Limb (tissue), 2 donors: ENCODE results near the gene KCTD14.
"Not testable (repeated sequence)": the region's sequence is repeated elsewhere in the genome, so short reads cannot be mapped to it uniquely, and the experiment has no call there.

Experiments used
- DNase-seq, 2 donors: peaks; one replicate each; pipeline ENCODE4 v3.0.0-alpha.2; 2016; ENCODE audit errors: extremely low spot score in 2 of 2

The KCTD14 gene

DNA sequence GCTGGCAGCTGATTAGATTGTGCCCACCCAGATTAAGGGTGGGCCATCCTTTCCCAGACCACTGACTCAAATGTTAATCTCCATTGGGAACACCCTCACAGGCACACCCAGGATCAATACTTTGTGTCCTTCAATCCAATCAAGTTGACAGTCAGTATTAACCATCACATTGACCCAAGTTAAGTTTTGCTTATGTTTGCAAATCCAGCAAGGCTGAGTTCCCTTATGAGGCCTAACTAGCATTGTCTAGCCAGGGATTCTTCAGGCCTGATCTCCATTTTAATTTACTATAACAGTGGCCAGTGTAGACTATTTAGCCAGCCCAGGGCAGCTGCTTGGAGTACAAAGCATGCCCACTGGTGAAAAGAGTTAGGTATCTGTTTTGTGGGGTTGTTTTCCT is 2.3 kb upstream of the KCTD14 start:
- no peak for DNase-seq

DNA sequence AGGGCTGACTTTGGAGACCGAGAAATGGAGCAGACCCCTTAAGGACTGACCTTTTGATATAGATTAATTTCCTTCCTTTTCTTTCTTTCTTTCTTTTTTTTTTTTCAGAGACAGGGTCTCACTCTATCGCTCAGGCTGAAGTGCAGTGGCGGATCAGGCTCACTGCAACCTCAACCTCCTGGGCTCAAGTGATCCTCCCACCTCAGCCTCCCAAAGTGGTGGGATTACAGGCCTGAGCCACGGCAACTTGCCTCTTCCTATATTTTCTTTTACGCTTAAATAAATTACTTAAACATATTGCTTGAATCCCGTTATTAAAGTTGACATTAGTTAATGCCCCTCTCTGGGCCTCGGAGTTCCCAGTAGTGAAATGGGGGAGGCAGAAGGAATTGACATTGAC is 350 bp upstream of the KCTD14 start:
- DNase-seq: no peak

DNA sequence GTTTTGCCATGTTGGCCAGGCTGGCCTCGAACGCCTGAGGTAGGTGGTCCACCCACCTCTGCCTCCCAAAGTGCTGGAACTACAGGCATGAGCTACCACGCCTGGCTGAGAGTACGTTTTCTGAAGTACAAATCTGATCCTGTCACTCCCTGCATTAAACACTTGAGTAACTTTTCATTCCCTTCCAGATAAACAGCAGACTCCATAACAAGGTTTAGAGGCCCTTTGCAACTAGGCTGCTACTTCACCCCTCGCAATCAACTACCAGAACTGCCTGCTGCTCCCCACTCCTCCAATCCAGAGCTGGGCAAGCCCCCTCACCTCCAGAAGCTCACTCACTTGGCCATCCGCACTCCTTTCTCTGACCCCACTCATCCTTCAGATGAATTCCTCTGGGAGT is 1.5 kb downstream of the KCTD14 start:
- no peak for DNase-seq

DNA sequence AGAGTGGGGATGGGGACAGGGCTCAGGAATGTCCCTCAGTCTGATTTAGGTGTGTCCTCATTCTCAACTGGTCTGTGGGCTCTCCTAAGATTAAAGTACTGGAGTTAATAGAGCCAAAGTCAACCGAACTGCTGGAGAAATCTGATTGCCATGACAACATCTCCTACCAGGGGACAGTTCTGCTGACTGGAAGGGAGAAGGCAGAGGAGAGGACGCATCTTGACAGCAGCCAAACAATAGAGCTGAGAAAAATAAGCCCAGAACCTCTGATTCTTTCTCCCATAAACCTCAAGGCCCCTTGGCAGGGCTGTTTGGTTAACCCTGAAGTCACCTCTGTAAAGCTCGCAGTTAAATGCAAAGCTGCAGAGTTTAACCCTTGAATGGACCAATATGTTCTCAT is 2.8 kb downstream of the KCTD14 start:
- DNase-seq: no peak

DNA sequence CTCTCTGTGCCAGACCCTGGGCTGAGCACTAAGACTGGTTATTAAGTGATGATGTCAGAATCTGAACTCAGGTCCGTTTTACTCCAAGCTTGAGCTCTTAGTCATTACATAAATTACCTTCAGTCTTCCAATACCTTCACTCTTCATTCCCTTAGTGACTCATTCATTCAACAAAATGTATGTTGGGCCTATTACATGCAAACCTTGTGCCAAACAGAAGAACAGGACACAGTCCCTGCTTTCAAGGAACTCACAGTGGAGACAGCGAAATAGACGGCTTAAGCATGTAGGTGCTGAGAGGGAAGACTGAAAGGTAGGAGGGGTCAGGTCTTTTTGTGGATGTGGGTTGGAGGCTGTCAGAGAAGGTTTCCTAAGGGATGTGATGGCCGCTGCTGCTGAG is 3.3 kb downstream of the KCTD14 start:
- DNase-seq: no peak

DNA sequence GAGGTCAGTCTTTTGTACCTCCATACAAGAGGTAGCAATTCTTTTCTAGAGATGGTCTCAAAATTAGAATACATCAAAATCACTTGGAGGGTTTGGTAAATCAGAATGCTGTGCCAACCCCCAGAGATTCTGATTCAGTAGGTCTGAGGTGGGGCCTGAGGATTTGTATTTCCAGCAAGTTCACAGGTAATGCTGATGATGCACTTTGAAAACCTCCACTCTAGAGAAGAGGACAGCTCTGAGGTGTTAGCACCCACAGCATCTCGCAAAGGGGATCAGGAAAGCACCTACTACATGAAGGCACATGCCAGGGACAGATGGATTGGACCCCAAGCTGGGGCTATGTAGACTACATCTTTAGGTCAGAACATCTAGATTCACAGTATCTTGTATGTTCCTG is 7.2 kb downstream of the KCTD14 start:
- DNase-seq: no peak

DNA sequence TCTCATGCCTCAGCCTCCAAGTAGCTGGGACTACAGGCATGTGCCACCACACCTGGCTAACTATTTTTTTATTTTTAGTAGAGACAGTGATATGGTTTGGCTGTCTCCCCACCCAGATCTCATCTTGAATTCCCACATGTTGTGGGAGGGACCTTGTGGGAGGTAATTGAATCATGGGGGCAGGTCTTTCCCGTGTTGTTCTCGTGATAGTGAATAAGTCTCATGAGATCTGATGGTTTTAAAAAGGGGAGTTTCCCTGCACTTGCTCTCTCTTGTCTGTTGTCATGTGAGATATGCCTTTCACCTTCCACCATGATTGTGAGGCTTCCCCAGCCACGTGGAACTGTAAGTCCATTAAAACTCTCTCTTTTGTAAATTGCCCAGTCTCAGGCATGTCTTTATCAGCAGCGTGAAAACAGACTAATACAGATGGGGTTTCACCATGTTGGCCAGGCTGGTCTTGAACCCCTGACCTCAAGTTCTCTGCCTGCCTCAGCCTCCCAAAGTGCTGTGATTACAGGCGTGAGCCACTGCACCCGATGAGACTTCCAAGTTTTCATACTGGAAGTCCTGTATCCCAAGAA is 8.0 kb downstream of the KCTD14 start:
- not testable (repeated sequence) for DNase-seq

DNA sequence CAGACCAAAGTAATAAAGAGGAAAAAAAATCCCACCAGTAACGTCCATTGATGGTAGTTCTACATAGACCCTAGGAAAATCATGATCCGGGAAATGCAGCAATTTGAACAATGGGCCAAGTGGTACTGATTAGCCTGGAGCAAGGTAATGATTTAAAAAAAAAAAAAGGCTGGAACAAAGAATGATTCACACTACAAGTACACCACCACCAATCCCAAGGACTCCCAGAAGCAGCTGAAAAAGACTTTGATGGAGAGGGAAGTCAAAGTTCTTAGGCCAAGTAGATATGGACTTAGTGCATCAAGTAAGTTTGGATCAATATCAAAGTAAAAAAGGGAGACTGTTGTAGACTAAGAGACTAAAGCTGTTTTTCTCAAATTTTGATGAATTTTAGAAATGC is 11.8 kb downstream of the KCTD14 start:
- no peak for DNase-seq

DNA sequence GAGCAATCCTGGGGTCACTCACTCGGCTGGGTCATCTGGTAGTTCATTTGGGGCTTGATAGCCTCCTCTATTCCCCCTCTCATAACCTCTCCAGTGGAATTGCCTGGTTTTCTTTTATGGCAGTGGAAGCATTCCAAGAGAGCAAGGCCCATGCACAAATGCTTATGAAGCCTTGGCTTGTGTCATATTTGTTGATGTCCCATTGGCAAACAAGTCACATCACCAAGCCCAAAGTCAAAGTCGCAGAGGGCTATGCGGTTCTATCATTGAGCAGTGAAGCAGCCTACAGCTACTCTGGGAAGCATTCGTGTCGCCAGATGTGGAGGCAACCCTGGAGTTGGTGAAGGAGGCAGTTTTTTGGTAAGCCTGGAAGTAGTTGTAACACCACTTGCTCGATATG is 12.3 kb downstream of the KCTD14 start:
- no peak for DNase-seq

DNA sequence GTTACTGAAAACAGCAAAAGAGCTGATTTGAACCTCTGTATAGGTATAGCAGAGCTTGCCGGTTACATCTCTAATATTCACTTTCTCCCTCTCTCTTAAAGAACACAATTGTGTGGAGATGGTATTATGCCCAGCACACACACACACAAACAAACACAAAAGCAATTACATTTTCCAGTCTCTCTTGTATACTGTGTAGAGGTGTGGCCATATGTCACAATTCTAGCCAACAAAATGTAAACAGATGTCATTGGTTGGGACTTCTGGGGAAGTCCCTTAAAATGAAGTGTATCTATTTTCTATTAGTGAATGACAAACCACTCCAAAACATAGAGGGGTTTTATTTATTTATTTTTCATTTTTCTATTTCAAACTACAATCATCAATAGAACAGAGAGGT is 12.8 kb downstream of the KCTD14 start:
- no peak for DNase-seq

DNA sequence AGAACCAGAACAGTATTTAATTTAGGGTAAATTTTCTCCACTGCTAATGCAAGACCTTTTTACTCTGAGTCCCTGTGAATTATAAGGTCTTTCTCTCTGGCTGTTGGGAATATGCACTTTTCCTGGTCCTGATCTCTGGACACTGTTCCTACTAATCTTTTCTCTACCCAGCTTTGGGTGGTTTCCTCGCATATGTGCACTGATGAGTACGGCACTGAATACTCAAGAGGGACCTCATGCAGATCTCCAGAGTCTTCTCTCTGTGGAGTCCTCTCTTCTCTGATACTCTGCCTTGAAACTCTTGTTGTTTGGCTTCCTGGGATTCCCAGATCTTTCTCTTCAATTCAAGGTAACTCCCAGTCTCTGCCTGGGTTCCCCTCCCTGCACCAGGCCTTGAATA is 14.0 kb downstream of the KCTD14 start:
- DNase-seq: no peak

DNA sequence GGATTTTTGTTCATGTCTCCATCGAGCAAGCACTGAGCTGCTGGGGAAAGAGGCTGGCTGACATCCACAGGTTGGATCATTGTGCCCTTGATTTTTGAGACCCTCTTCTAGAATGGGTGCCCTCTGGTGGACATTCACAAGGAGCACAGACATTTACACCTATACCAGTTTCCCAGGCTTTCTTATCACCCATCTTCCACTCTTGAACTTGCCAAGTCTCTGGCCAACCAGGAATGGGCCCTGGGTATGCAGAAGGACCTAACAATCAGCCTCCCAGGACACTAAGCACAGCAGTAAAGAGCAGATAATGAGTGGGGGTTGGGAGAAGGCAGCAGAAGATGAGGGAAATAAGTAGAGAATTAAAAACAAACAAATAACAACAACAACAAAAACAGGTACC is 22.9 kb downstream of the KCTD14 start:
- peak in 1 of 2 donors; percentile 35 for DNase-seq

DNA sequence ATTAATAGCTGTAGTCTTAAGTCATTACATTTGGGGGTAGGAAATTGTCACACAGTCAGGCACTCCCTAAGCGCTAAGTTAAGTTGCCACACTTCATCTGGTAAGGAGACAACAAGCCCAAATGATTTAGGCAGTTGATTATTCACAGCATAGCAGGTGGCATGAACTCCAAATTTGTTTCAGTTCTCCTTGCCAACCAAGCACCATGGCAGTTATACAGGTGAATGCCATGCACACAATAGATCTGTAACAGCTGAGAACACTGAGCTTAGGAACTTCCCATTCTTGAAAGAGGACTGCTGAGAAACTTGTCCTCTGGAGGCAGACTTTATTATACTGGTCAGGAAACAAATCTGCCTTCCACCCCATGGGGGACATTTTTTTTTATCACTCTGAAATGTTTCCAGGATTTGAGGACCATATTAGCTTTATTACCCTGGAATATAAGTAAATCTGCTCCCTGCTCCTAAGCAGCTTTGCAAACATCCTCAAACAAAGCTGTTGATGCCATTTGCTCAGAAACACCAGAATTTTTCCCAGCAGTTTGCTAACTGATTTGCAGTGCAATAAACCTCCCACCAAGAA is 23.5 kb downstream of the KCTD14 start:
- no peak for DNase-seq

DNA sequence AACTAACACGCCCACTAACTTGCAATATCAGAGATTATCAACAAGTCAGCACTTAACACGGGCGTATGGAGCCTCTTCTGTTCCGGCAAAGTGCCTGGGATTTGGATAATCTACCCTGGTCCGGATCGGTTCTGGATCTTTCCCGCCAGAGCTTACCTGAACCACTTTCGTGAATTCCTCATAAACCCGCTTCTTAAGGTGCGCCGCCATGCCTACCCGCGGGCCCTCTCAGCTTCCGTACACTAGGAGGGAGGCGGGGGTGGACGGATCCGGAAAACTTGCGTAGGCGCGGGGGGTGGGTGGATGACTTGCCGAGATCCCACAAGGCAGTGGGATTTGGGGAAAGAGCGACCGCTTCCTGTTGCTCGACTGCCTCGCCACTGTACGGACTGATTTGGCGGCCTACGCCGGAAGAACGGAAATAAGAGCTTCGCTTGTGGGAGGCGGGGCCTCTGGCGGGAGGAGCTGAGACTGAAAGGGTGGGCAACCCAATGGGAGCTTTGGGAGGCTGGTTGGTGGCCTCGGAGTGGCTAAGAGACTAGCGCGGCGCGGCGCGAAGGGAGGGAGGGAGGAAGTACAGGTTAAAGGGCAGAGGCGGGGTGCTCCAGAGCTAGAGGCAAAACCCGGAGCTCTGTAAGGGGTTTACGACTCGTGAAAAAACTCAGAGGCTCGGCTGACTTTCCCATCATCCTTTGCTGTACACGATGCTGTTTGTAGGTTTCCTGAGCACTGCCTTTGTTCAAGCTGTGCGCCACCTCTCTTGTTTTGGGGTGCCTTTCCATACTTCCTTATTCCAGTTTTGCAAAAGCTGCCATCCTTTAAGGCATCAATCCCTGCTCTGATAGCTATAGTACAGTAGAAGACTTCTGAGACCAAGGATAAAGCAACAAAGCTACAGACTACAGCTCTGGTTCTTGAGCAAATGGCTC is 28.4 kb downstream of the KCTD14 start, which contains the start of gene INTS4:
Gene INTS4 (minus strand): TSS at position 235 of the 929 bp plus-strand sequence. CDS start 25 bp downstream, at position 210.
- peak; percentile 97 to 100 for DNase-seq

DNA sequence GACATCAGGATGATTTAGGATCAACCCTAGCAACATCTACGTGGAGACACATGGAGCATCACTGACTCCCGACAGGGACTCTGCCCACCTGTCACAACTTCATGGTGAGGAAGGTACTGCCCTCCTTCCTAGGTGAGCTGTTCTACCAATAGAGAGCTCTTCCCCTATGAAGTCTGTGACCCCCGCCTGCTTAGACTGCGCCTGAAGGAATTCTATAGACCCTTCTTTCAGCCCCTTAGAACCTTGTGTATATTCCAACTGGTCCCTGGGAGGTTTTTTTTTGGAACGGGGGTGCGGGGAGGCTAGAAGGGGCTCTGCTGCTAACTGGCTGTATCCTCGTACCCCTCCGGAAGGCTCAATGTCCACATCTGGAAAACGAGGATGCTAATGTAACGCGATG is 29.2 kb downstream of the KCTD14 start:
- DNase-seq: no peak

DNA sequence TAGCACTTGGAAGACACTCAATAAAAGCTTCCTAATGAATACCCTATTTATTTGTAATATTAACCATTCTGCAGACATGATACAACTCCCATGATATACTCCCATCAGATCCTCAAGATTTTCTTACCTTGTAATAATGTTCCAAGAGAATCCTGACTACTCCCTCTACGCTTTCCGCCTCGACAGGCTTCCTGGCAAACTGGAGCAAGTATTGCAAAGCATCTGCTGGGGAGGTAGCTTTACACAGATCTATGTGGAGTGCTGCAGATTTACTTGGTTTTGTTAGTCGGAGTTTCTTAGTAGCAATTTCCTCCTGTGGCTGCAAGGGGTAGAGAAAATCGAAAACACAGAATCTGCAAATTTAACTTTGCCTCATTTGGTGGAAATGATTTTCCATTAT is 32.1 kb downstream of the KCTD14 start:
- DNase-seq: no peak

DNA sequence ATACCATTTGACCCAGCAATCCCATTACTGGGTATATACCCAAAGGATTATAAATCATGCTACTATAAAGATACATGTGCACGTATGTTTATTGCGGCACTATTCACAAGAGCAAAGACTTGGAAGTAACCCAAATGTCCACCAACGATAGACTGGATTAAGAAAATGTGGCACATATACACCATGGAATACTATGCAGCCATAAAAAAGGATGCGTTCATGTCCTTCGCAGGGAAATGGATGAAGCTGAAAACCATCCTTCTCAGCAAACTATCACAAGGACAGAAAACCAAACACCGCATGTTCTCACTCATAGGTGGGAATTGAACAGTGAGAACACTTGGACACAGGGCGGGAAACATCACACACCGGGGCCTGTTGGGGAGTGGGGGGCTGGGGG is 36.6 kb downstream of the KCTD14 start:
- DNase-seq: not testable (repeated sequence)

DNA sequence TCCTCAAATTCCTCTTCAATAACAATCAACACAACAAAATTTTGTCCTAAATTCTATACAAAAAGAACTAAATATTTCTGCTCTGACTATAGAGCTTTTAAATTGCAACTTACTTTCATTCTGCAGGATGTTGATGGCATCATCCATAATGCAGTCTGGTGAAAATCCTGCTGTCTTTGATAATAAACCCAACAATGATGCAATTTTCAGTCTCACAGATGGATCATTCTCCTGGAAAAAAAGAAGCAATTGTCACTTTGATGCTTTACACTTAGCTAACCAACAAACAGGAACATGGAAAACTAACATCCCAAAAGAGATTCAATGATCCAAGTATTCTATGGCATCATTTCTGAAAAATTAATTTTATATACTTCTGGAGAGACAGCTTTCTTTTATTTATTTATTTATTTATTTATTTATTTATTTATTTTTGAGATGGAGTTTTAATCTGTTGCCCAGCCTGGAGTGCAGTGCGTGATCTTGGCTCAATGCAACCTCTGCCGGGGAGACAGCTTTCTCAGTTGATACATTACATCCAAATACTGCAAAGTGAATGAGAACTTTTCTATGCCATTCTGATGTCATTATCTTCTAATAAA is 41.6 kb downstream of the KCTD14 start:
- DNase-seq: no peak

DNA sequence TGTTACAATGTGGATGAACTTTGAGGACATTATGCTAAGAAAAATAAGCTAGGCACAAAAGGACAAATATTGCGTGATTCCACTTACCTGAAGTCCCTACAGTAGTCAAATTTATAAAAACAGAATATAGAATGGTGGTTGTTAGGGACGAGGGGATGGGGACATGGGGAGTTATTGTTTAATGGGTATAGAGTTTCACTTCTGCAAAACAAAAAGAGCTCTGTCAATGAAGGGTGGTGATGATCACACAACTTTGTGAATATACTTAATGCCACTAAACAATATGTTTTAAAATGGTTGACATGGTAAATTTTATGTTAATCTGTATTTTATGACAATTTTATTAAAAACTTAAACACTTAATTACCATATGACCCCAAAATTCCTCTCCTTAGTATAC is 54.7 kb downstream of the KCTD14 start:
- no peak for DNase-seq

DNA sequence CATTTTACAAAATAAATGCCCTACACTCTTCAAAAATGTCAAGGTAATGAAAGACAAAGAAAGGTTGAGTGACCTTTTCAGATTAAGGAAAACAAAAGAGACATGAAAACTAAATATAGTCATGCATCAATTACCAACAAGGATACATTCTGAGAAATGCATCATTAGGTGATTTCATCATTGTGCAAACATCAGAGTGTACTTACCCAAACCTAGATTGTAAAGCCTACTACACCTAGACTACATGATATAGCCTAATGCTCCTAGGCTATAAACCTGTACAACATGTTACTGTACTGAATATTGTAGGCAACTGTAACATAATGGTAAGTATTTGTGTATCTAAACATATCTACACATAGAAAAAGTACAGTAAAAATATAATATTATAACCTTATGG is 55.3 kb downstream of the KCTD14 start:
- no peak for DNase-seq

DNA sequence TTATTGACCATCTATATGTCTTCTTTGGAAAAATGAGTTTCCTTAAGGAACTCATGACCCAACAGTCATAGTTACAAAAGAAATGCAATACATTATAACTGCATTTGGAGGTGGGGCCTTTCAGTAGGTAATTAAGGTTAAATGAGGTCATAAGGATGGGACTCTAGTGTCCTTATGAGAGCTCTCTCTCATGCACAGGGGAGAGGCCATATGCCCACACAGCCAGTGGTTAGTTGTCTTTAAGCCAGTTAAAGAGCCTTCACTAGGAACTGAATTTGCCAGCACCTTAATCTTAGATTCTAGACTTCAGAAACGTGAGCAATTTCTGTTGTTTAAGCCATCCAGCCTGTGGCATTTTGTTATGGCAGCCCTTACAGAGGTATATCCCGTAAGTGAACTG is 56.0 kb downstream of the KCTD14 start:
- no peak for DNase-seq

DNA sequence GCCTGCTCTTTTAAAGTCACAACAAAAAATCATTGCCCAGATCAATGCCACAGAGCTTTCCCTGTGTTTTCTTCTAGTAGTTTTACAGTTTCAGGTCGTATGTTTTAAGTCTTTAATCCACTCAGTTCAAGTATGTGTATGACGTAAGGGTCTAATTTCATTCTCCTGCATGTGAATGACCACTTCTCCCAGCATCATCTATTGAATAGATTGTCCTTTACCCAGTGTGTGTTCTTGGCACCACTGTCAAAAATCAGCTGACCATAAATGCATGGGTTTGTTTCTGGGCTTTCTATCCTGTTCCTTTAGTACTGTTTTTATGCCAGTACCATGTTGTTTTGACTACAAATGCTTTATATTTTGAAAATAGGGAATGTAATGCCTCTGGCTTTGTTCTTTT is 56.7 kb downstream of the KCTD14 start:
- no peak for DNase-seq
